ENCODE measurements around the gene POPDC2. TPM values are rescaled to one million over a fixed set of nuclear protein-coding genes. Genes with fewer than 3 reads are reported as not detected.

The POPDC2 gene
- total and polyA plus RNA-seq, 10 of the 15 experiments (the other 5 are each of a cell fraction or from before 2014, with no cell fraction given): 1.8 to 12.7 (median 3.5) TPM

- TF ChIP-seq ZNF384 (IDR thresholded peaks at IDR 0.05; ENCODE audit: borderline replicate concordance, low read depth, low read length) (no peak), CEBPZ (IDR thresholded peaks at IDR 0.05; ENCODE audit: low read depth, low read length) (no peak), E4F1 (IDR thresholded peaks at IDR 0.05; ENCODE audit: borderline replicate concordance, partially characterized antibody) (no peak), YY1 (IDR thresholded peaks at IDR 0.05; ENCODE audit: low read depth, low read length) (no peak), RELB (IDR thresholded peaks at IDR 0.05; ENCODE audit: low read depth) (peak; percentile 71), HDAC6 (IDR thresholded peaks at IDR 0.05; ENCODE audit: unreplicated experiment) (no peak), CREM (IDR thresholded peaks at IDR 0.05; ENCODE audit: low read depth) (peak; percentile 31; the same call in 1 of the 2 replicates), TCF12 (IDR thresholded peaks at IDR 0.05; ENCODE audit: low read depth, low read length) (no peak), PML (IDR thresholded peaks at IDR 0.05; ENCODE audit: low read length) (no peak), KAT2A (conservative IDR thresholded peaks at IDR 0.05; ENCODE audit: control insufficient read depth, low read depth, low read length) (no peak), E2F8 (IDR thresholded peaks at IDR 0.05; ENCODE audit: low read depth, partially characterized antibody) (no peak), HDGF (IDR thresholded peaks at IDR 0.05) (no peak), ZNF592 (IDR thresholded peaks at IDR 0.05) (peak; percentile 11; the same call in 1 of the 2 replicates)
Observed at GRCh38 chr3:119628816-119629445, 31.5 kb downstream of the POPDC2 start (continued).
